NCI-H2107 treated with DMSO at 0.1 percent for 48 hours (cell line): ENCODE results near the gene MRPL42.
"Not testable (repeated sequence)": the region's sequence is repeated elsewhere in the genome, so short reads cannot be mapped to it uniquely, and the experiment has no call there.

Source experiments
- DNase-seq: peaks from one replicate; lab custom pipeline; 2025; ENCODE audit not compliant: unreplicated experiment; lab: John Stamatoyannopoulos, UW

The MRPL42 gene

DNA sequence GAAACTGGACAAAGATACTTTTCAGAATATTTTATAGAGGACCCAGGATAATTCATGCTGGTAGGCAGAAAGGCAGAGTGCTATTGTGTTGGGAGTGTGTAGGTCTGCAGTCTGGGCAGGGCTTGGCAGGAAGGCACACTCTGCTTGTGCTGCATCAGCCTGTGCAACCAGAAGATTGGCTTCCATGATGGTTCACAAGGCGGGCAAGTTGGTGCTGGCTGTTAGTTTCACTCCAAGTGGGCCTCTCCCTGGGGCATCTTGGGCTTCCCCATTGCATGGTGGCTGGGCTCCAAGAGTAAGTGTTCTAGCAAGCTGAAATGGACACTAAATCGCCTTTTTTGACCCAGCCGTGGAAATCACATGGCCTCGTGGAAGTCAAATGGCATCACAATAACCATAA lies 23.7 kb upstream of the MRPL42 start:
- no peak for DNase-seq

DNA sequence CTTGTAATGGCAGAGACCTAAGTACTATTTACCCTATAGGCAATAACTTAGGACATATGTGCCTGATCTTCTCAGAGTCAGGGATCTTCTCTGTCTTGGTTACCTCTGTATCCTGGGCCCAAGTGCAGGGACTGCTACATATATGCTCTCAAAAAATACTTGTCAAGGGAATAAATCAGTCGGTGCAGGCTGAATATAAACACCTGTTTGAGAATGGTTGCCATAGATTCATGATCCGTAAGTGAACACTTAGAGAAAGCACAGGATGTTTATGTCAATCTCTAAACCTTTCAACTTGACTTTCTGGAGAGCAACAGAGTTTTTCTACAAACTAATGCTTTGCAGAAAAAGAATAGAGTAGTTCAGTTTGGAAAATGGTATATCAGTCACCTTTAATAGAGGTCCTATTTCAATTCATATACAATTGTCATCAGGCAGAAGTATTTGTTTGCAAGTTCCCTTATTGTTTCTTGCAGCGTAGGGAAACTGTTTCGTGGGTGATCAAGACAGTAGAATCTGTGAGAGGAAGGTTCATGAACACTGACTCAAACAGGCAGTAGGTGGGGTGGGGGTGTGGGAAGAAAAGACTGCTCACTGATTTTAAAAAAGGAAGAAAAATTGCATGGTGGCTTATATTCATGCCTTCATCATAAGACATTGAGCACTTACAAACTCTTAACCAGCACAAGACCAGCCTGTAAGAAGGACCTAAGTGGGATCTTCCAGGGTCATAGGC lies 19.6 kb upstream of the MRPL42 start:
- DNase-seq, result no peak

DNA sequence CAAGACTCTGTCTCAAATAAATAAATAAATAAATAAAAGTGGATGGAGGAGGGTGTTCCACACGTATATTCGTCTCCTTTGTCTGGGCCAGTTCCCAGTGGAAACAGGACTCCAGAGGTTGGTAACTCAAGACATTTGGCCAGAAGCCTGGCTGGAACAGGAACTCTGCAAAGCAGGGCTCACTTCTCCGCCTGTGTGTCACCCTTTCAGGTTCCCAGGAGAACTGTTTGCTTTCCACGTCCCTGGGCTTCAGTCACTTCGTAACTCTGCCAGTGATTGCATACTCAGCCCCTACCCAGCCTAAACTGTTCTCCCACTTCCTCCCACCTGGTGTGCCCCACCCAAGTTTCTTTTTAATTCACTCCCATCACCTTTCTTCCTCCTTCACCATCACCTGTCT lies 18.5 kb upstream of the MRPL42 start:
- DNase-seq, result peak; percentile 18

DNA sequence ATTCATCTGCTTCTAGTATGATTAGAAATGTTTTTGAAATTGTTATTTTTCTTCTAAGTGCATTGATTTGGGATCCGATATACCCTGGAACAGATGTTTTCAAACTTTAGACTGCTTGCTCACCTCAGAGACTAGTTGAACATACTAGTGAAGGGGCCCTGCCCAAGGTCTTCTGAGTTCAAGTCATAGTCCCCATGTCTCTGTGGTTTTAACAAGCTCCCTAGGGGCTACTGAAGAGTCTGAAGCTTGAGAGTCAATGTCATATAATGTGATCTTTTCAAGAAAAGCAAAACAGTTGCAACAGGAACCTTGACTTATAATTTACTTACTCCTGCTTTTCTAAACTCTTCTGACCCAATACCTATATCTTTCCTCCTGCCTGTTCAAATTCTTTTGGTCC lies 18.0 kb upstream of the MRPL42 start:
- no peak for DNase-seq

DNA sequence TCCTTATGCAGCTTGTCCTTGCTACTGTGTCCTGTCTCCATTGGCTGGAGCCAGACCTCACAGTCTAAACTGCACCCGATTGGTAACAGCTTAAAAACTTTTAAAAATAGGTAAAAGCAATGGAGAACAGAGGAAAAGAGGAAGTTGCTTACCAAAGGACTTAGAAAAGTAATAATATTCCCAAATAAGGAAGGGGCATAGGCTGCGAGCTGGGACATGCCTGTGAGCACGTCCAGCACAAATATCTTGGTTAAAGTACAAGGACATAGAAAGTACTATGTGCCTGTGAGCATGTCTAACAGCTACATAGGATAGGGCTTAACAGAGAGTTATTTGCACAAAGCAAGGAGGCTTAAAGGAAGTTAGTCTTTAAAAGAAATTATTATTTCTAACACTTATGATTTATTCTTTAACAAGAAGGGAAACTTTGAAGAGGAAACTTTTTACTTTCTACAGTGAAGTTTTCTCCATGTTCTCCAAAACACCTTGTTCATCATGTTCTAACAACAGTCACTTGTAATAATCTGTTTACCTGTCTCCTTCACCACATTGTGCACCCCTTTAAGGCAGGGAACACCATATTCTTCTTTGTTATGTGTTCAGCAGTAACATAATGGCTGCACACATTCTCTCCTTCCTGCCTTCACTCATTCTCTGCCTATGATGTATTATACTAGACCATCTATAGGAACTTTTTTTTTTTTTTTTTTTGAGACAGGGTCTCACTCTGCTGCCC lies 15.7 kb upstream of the MRPL42 start:
- DNase-seq, result no peak

DNA sequence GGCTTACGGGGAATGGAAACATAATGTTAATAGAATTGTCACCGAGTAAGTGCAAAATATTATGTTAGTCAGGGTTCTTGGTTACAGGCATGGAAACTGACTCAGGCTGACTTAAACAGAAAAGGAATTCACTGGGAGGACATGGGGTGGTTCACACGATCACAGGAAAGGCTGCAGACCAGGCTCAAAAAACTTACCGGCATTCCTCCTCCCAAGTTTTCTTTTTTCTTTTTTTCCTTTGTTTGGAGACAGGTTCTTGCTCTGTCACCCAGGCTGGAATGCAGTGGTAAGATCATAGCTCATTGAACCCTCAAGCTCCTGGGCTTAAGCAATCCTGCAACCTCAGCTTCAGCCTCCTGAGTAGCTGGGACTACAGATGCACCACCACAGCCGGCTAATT lies 13.7 kb upstream of the MRPL42 start:
- DNase-seq, result no peak

DNA sequence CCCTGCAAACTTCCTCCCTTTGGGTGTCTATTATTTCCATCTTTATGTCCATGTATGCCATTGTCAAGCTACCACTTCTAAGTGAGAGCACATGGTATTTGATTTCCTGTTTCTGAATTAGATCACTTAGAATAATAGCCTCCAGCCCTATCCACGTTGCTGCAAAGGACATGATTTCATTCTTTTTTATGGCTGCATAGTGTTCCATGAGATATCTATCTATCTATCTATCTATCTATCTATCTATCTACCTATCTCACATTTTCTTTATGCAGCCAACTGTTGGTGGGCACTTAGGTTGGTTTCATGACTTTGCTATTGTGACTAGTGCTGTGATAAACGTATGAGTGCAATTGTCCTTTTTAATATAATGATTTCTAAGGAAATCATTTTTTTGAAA lies 11.2 kb upstream of the MRPL42 start:
- no peak for DNase-seq

DNA sequence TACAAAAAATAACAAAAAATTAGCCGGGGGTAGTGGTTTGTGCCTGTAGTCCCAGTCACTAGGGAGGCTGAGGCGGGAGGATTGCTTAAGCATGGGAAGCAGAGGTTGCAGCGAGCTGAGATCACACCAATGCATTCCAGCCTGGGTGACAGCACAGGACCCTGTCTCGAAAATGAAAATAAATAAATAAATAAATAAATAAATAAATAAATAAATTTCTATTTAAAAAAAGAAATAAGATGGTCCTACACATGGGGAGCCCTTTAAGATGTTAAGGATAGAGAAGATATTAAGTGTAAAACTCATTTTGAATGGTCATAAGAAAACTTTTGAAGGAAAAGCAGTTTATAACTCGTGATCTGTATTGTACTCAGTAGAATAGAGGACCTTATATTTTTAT lies 8.2 kb upstream of the MRPL42 start:
- no peak for DNase-seq

DNA sequence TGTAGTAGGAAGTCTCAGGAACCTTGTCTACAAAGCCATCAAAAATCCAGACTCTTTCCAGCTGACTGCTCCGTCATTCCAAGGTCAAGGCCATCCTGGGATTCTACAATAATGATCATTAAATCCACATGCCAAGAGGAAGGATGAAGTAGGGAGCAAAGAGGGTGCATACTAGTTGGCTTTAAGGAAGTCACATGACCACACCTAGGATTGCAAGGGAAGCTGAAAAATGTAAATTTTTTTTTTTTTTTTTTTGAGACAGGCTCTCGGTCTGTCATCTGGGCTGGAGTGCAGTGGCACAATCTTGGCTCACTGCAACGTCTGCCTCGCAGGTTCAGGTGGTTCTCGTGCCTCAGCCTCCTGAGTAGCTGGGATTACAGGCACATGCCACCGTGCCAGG lies 7.3 kb upstream of the MRPL42 start:
- DNase-seq, result no peak

DNA sequence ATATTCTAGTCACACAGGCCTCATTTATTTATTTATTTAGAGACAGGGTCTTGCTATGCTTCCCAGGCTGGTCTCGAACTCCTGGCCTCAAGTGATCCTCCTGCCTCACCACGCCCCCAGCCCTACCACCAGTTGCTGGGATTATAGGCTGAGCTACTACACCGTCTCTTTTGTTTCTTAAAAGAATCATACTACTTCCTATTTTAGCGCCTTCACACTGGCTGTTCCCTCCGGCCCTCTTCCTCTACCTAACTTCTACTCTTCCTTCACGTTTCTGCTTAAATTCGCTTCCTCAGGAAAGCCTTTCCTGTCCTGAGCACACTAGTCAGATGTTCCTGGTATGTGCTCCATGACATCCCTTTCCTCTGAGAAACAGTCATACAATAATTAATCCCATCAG lies 6.4 kb upstream of the MRPL42 start:
- DNase-seq, result no peak

DNA sequence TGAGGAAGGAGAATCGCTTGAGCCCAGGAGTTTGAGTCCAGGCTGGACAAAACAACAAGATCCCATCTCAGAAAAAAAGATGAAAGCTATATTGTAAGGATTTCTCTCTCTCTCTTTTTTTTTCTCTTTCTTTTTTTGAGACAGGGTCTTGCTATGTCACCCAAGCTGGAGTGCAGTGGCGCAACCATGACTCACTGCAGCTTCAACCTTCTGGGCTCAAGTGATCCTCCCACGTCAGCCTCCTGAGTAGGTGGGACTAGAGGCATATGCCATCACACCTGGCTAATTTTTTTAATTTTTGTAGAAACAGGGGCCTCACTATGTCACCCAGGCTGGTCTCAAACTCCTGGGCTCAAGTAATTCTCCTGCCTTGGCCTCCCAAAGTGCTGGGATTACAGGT lies 5.8 kb upstream of the MRPL42 start:
- no peak for DNase-seq

DNA sequence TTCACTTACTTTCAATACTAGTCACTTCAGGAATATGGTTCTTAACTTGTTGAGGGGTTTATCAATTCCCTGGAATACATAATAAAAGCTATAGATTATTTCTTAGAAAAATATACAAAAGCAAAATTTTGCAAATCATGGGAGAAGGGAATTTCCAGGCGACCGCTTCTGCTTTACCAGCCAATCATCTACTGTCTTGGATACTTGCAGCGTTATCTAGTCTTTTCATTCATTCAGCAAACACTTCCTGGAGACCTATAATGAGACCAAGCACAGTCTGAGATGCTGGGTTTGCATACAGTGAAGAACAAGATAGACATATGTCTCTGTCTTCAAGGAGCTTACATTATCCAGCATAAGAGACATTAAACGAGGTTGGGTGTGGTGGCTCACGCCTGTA lies 1.5 kb upstream of the MRPL42 start:
- DNase-seq, result no peak

DNA sequence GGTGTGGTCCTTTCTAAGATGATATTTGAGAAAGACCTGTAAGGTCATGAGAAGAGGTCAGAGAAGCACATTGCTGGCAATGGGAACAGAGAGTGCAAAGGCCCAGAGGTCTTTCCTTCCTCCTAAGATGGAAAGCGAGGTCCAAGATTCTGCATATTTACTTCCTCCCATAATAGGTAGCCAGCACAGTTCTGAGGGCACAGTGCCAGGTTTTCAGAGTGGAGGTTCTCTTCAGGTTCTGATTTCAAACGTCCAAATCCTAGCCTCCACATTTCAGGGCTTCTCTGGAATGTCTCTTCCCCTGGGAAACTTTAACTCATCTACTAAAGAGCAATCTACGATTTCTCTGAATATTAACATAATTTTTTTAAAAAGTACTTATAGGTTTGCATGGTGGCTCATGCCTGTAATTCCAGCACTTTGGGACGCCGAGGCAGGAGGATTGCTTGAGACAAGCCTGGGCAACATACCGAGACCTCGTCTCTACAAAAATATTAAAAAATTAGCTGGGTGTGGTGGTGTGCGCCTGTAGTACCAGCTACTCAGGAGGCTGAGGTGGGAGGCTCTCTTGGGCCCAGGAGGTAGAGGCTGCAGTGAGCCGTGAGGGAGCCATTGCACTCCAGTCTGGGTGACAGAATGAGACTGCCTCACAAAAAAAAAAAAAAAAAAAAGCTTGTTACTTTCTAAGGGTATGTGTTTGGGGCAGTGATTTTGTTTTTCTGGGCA lies 526 bp upstream of the MRPL42 start:
- DNase-seq, result no peak

DNA sequence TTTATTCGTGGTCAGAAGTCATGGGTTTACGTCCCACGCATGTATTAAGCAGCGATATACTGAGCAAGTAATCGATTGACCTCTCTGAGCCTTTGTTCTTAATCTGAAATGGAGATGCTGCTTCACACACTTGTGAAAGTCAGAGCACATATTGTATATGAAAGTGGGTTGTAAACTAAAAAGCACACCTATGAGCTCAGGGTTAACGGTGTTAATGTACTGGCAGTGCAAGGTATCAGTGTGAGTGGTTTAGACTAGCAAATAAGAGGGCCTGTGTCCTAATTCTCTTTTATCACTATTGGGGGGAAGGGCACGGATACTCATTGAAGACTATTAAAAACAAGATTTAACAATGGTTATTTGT lies 676 bp downstream of the MRPL42 start:
- no peak for DNase-seq

DNA sequence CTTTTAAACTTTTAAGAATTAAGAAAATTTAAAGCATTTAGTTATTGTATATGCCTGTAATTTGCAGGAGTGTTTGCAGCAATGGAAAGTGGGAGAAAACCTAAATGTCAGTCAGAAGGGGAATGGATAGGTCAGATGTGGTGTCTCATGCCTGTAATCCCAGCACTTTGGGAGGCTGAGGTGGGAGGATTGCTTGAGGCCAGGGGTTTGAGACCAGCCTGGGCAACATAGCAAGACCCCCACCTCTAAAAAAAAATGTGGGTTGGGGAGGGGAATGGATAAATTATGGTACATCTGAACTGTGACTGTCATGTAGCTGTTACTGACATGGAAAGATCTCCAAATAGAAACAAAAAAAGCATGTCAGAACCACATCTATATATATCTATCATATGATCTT lies 2.1 kb downstream of the MRPL42 start:
- no peak for DNase-seq

DNA sequence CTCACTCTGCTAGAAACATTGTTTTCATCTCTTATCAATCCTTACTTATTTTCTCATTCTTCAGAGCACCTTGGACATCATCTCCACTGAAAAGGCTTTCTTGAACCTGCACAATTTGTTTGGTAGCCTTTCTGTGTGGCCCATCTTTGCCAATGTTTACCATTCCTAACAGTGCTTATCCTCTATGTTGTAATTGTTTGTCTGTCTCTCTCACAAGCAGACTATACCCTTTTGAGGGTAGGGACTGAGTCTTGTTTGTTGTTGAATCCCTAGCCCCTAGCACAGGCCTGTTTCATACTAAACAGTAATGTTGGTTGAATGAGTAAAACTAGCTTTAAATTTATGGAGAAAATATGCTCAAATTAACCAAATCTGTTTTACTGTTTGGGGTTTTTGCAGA lies 9.2 kb downstream of the MRPL42 start:
- no peak for DNase-seq

DNA sequence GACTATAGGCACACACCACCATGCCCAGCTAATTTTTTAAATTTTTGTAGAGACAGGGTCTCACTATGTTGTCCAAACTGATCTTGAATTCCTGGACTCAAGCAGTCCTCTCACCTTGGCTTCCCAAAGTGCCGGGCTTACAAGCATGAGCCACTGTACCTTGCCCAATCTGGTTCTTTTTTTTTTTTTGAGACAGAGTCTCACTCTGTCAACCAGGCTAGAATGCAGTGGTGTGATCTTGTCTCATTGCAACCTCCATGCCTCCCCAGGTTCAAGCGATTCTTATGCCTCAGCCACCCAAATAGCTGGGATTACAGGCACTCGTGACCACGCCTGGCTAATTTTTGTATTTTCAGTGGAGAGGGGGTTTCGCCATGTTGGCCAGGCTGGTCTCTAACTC lies 15.4 kb downstream of the MRPL42 start:
- DNase-seq, result no peak

DNA sequence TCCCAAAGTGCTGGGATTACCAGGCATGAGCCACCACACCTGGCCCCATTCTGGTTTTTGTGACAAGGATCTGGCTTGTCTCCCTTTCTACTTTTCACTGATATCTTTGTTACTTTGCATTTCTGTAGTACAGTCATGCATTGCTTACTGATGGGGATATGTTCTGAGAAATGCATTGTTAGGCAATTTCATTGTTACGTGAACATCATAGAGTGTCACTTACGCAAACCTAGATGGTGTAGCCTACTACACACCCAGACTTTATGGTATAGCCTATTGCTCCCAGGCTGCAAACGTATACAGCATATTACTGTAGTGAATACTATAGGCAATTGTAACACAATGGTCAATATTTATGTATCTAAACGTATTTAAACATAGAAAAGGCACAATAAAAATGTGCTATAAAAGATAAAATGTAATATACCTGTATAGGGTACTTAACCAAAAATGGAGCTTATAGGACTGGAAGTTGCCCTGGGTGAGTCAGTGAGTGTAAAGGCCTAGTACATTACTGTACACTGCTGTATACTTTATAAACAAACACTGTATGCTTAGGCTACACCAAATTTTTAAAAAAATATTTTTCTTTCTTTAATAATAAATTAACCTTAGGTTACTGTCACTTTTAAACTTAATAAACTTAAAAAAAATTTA lies 16.0 kb downstream of the MRPL42 start:
- no peak for DNase-seq

DNA sequence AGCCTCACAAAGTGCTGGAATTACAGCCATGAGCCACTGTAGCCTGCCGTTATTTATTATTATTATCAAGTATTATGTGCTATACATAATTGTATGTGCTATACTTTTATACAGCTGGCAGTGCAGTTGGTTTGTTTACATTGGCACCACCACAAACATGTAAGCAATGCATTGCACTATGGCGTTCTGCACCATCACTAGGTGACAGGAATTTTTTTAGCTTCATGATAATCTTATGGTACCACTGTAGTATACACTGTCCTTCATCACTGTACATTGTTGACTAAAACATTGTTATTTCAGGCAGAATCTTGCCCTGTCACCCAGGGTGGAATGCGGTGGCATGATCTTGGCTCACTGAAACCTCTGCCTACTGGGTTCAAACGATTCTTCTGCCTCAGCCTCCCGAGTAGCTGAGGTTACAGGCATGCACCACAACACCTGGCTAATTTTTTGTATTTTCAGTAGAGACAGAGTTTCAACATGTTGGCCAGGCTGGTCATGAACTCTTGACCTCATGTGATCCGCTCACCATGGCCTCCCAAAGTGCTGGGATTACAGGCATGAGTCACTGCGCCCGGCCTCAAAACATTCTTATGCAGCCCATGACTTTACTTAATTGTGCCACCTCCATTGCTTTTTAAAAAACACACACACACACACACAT lies 17.1 kb downstream of the MRPL42 start:
- no peak for DNase-seq

DNA sequence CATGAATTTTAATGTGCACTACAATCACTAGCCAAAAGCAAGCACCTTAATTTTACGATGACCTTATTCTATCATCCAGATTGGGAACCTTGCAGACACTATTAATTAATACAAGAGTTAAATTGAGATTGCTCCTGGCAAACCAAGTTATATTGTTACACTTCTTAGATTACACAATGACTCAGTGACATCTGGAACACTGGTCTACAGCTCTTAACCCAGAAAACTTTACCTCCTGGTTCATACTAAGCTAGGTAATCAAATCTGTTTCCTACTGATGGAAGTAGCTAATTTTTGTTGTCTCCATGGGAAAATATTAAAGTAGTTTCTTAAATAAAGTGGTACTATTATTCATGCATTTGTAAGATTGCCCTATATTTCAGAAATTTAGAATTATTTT lies 25.5 kb downstream of the MRPL42 start:
- DNase-seq, result not testable (repeated sequence)

DNA sequence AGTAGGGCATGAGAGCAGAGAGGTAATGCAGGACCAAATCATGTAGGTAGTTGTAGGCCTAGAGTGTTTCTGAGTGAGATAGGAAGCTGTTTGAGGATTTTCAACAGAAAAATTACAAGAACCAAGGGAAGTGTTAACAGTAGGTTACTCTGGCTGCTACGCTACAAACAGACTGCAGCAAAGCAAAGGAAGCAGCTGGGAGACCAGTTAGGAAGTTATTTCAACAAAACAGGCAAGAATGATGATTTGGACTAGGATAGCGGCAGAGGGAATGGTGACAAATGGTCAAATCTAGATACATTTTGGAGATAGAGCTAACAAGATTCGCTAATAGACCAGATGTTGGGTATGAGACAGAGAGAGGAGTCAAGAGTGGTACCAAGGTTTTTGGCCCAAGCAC lies 26.8 kb downstream of the MRPL42 start:
- DNase-seq, result no peak
